ENCODE data around the gene TIGD6. TPM values are rescaled to one million over a fixed set of nuclear protein-coding genes. Genes with fewer than 3 reads are reported as not detected.
"Not testable (repeated sequence)": the region's sequence is repeated elsewhere in the genome, so short reads cannot be mapped to it uniquely, and the experiment has no call there.

Gene TIGD6
- total and polyA plus RNA-seq, 2 donors (not counting 3 experiments of a cell fraction or from before 2014, with no cell fraction given), result 3.6 to 5.4 TPM

DNA sequence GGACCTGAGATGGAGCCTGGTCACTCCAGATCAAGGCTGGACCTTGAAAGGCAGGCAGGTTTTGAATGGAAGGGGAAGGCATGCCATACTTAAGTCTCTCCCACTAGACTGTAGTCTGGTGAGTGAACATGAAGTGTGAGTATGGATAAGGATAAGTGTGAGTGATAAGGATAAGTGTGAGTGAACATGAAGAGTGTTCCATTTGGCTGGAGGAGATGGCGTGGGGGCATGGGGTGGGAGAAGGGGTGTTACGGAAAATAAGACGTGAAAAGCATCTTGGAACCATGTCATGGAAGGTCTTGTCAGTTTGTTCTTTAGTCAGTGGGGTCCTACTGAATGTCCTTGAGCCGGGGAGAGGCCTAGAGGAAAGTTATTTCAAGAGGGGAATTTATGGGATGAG is 32.9 kb upstream of the TIGD6 start:
- no peak for FAIRE-seq
- H3K79me2 ChIP-seq (ENCODE audit: control insufficient read depth, insufficient read depth, low read length), result no peaks in the 10 kb centered on the region
- H3K36me3 ChIP-seq (ENCODE audit: control insufficient read depth in 2 of 2, extremely low read depth in 1 of 2, insufficient read depth in 2 of 2, low read length in 2 of 2), result peaks cover 27 to 42% of the 10 kb centered on the region in 2 experiments
- no peaks in the 10 kb centered on the region for H4K20me1 ChIP-seq (replicated peaks; ENCODE audit: control insufficient read depth, extremely low read depth, insufficient read depth, low read length)
- H3K9me1 ChIP-seq (replicated peaks; ENCODE audit: control insufficient read depth, extremely low read depth, insufficient read depth, low read length), result no peaks in the 10 kb centered on the region
- ChIA-PET CTCF (interaction anchor here (1.3 kb wide), 1 partner anchor 11 kb away, joined by 9 read pairs; no protein-coding TSS in a partner anchor), POLR2A (no interaction called here)
- H3K4me1 ChIP-seq (ENCODE audit: control insufficient read depth, extremely low read depth, insufficient read depth, low read length), result no peaks in the 10 kb centered on the region
- H2AFZ ChIP-seq (ENCODE audit: low read depth, low read length), result no peak overlapping the region
- no peak overlapping the region for H3K27ac ChIP-seq (ENCODE audit: insufficient read depth, low read depth, low read length)
- DNase-seq (ENCODE audit: low read depth, low spot score), result no peak
- dilution Hi-C loops (cut with MboI; ENCODE audit: extremely low pct_ligation_motif_present, low sequenced_read_pairs) (no loop called here), intact Hi-C loops (cut with micrococcal nuclease) (no loop called here)
- no peaks in the 10 kb centered on the region for H3K9me3 ChIP-seq (replicated peaks; ENCODE audit: control insufficient read depth, insufficient read depth, low read length)
- H3K4me3 ChIP-seq (replicated peaks in 1 of 3; ENCODE audit: insufficient read depth in 1 of 3, low read depth in 1 of 3, low read length in 3 of 3), result no peak overlapping the region
- H3K9ac ChIP-seq (replicated peaks; ENCODE audit: extremely low read depth, insufficient read depth, low read length), result no peak overlapping the region
- TF ChIP-seq JUN (IDR thresholded peaks at IDR 0.05; ENCODE audit: borderline replicate concordance, insufficient read depth, insufficient read length, low read depth) (no peak), POLR2AphosphoS5 (IDR thresholded peaks at IDR 0.05; ENCODE audit: insufficient read depth, low read depth, low read length) (no peak), CTCF (IDR thresholded peaks at IDR 0.05; ENCODE audit: extremely low read depth in 1 of 2, insufficient read depth in 1 of 2, low read depth in 1 of 2, low read length in 2 of 2) (no peak), MAX (IDR thresholded peaks at IDR 0.05; ENCODE audit: insufficient read depth, insufficient read length) (no peak), FOS (IDR thresholded peaks at IDR 0.05; ENCODE audit: borderline replicate concordance, insufficient read depth, low read length) (no peak), EZH2 (IDR thresholded peaks at IDR 0.05; ENCODE audit: borderline replicate concordance, low read depth, low read length, severe bottlenecking) (no peak), POLR2A (IDR thresholded peaks at IDR 0.05; ENCODE audit: low read depth, low read length) (no peak), MYC (IDR thresholded peaks at IDR 0.05; ENCODE audit: low read depth, low read length) (no peak), GATA2 (IDR thresholded peaks at IDR 0.05; ENCODE audit: insufficient read depth, insufficient read length, low read depth, low read length) (no peak)
- BruUV-seq (replicated peaks), result no TSS peak
- no peak overlapping the region for H3K4me2 ChIP-seq (ENCODE audit: insufficient read depth, low read length)
- no peaks in the 10 kb centered on the region for H3K27me3 ChIP-seq (ENCODE audit: control insufficient read depth in 2 of 2, insufficient read depth in 2 of 2, low read length in 2 of 2)

DNA sequence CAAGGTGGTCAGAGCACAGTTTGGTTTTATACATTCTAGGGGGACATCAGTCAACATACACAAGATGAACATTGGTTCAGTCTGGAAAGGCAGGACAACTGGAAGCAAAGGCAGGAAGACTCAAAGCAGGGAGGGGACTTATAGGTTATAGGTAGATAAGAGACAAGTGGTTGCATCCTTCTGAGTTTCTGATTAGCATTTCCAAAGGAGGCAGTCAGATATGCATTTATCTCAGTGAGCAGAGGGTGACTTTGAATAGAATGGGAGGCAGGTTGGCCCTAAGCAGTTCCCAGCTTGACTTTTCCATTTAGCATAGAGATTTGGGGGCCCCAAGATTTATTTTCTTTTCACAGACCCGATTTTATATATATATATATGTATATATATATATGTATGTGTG is 27.6 kb upstream of the TIGD6 start:
- H2AFZ ChIP-seq (ENCODE audit: low read depth, low read length); H3K4me1 ChIP-seq (ENCODE audit: control insufficient read depth, extremely low read depth, insufficient read depth, low read length); intact Hi-C loops (cut with micrococcal nuclease); FAIRE-seq; H3K27ac ChIP-seq (ENCODE audit: insufficient read depth, low read depth, low read length); DNase-seq (ENCODE audit: low read depth, low spot score); CTCF ChIA-PET; H3K79me2 ChIP-seq (ENCODE audit: control insufficient read depth, insufficient read depth, low read length); POLR2A ChIA-PET; H3K9ac ChIP-seq (replicated peaks; ENCODE audit: extremely low read depth, insufficient read depth, low read length); H3K9me1 ChIP-seq (replicated peaks; ENCODE audit: control insufficient read depth, extremely low read depth, insufficient read depth, low read length); H3K27me3 ChIP-seq (ENCODE audit: control insufficient read depth in 2 of 2, insufficient read depth in 2 of 2, low read length in 2 of 2); BruUV-seq (replicated peaks); H4K20me1 ChIP-seq (replicated peaks; ENCODE audit: control insufficient read depth, extremely low read depth, insufficient read depth, low read length); dilution Hi-C loops (cut with MboI; ENCODE audit: extremely low pct_ligation_motif_present, low sequenced_read_pairs); H3K4me2 ChIP-seq (ENCODE audit: insufficient read depth, low read length); H3K4me3 ChIP-seq (replicated peaks in 1 of 3; ENCODE audit: insufficient read depth in 1 of 3, low read depth in 1 of 3, low read length in 3 of 3); H3K9me3 ChIP-seq (replicated peaks; ENCODE audit: control insufficient read depth, insufficient read depth, low read length): not testable (repeated sequence)
- peaks cover 20 to 33% of the 10 kb centered on the region in 2 experiments for H3K36me3 ChIP-seq (ENCODE audit: control insufficient read depth in 2 of 2, extremely low read depth in 1 of 2, insufficient read depth in 2 of 2, low read length in 2 of 2)
